Measurements from ENCODE around the gene SPX.

SPX gene

GRCh38 chr12:21526053-21526452 is at the start of gene SPX:
Gene SPX, plus strand, starts transcription at chr12:21526296. Its CDS starts 177 bp downstream, at chr12:21526473.
- H3K36me3 ChIP-seq (ENCODE audit: insufficient read depth, low read length) = no peaks in the 10 kb centered on the region
- no peak within 1 kb of the TSS for H3K4me3 ChIP-seq (ENCODE audit: low read length, poor library complexity, severe bottlenecking)
- no peaks in the 10 kb centered on the region for H3K9me2 ChIP-seq (replicated peaks; ENCODE audit: low read depth, low read length)
- no peaks in the 10 kb centered on the region for H3K27me3 ChIP-seq (ENCODE audit: insufficient read depth, low read length, poor library complexity, severe bottlenecking)
- H3K79me2 ChIP-seq (ENCODE audit: insufficient read depth, low read length) = no peaks in the 10 kb centered on the region
- H3K4me1 ChIP-seq (ENCODE audit: insufficient read depth, low read length, poor library complexity, severe bottlenecking) = no peaks in the 10 kb centered on the region
- no peaks in the 10 kb centered on the region for H3F3A ChIP-seq (ENCODE audit: low read depth)
- H3K9me3 ChIP-seq (ENCODE audit: insufficient read depth, low read depth, low read length) = no peaks in the 10 kb centered on the region
- no peaks in the 10 kb centered on the region for H4K20me1 ChIP-seq (ENCODE audit: insufficient read depth, low read length, poor library complexity, severe bottlenecking)
- no peak within 1 kb of the TSS for H3K9ac ChIP-seq (ENCODE audit: low read depth, low read length, poor library complexity, severe bottlenecking)
- H2AFZ ChIP-seq (ENCODE audit: low read length) = no peak within 1 kb of the TSS
- TF ChIP-seq CTCF (conservative IDR thresholded peaks at IDR 0.05; ENCODE audit: low read length) = no peak
- no peak for TF ChIP-seq EZH2phosphoT487 (IDR thresholded peaks at IDR 0.05; ENCODE audit: borderline replicate concordance)
- no peak within 1 kb of the TSS for H3K4me2 ChIP-seq (ENCODE audit: low read depth, low read length, poor library complexity, severe bottlenecking)

GRCh38 chr12:21476949-21477348 is 49.1 kb upstream of the SPX start:
- H4K20me1 ChIP-seq (ENCODE audit: insufficient read depth, low read length, poor library complexity, severe bottlenecking) = no peaks in the 10 kb centered on the region
- no peaks in the 10 kb centered on the region for H3K9me2 ChIP-seq (replicated peaks; ENCODE audit: low read depth, low read length)
- TF ChIP-seq CTCF (conservative IDR thresholded peaks at IDR 0.05; ENCODE audit: low read length) (no peak), EZH2phosphoT487 (IDR thresholded peaks at IDR 0.05; ENCODE audit: borderline replicate concordance) (no peak)
- H3K4me2 ChIP-seq (ENCODE audit: low read depth, low read length, poor library complexity, severe bottlenecking) = no peak overlapping the region
- no peak overlapping the region for H2AFZ ChIP-seq (ENCODE audit: low read length)
- no peaks in the 10 kb centered on the region for H3F3A ChIP-seq (ENCODE audit: low read depth)
- no peak overlapping the region for H3K4me3 ChIP-seq (ENCODE audit: low read length, poor library complexity, severe bottlenecking)
- H3K36me3 ChIP-seq (ENCODE audit: insufficient read depth, low read length) = peaks cover 83% of the 10 kb centered on the region
- no peaks in the 10 kb centered on the region for H3K27me3 ChIP-seq (ENCODE audit: insufficient read depth, low read length, poor library complexity, severe bottlenecking)
- no peaks in the 10 kb centered on the region for H3K9me3 ChIP-seq (ENCODE audit: insufficient read depth, low read depth, low read length)
- peaks cover 17% of the 10 kb centered on the region for H3K4me1 ChIP-seq (ENCODE audit: insufficient read depth, low read length, poor library complexity, severe bottlenecking)
- H3K79me2 ChIP-seq (ENCODE audit: insufficient read depth, low read length) = no peaks in the 10 kb centered on the region
- H3K9ac ChIP-seq (ENCODE audit: low read depth, low read length, poor library complexity, severe bottlenecking) = no peak overlapping the region

- peaks cover 79% of the 10 kb centered on the region for H3K36me3 ChIP-seq (ENCODE audit: insufficient read depth, low read length)
Measured at GRCh38 chr12:21478756-21479455, 47.2 kb upstream of the SPX start.

More at GRCh38 chr12:21478756-21479455, 47.2 kb upstream of the SPX start:
- no peaks in the 10 kb centered on the region for H3K9me2 ChIP-seq (replicated peaks; ENCODE audit: low read depth, low read length)
- H3K9me3 ChIP-seq (ENCODE audit: insufficient read depth, low read depth, low read length) = no peaks in the 10 kb centered on the region
- peak overlapping the region; percentile 24 for H3K4me2 ChIP-seq (ENCODE audit: low read depth, low read length, poor library complexity, severe bottlenecking)
- H3K4me1 ChIP-seq (ENCODE audit: insufficient read depth, low read length, poor library complexity, severe bottlenecking) = peaks cover 17% of the 10 kb centered on the region
- H3K79me2 ChIP-seq (ENCODE audit: insufficient read depth, low read length) = no peaks in the 10 kb centered on the region
- H3K27me3 ChIP-seq (ENCODE audit: insufficient read depth, low read length, poor library complexity, severe bottlenecking) = no peaks in the 10 kb centered on the region
- H3F3A ChIP-seq (ENCODE audit: low read depth) = no peaks in the 10 kb centered on the region
- no peak overlapping the region for H3K4me3 ChIP-seq (ENCODE audit: low read length, poor library complexity, severe bottlenecking)
- no peaks in the 10 kb centered on the region for H4K20me1 ChIP-seq (ENCODE audit: insufficient read depth, low read length, poor library complexity, severe bottlenecking)
- no peak overlapping the region for H3K9ac ChIP-seq (ENCODE audit: low read depth, low read length, poor library complexity, severe bottlenecking)
- no peak for TF ChIP-seq CTCF (conservative IDR thresholded peaks at IDR 0.05; ENCODE audit: low read length)
- no peak for TF ChIP-seq EZH2phosphoT487 (IDR thresholded peaks at IDR 0.05; ENCODE audit: borderline replicate concordance)
- H2AFZ ChIP-seq (ENCODE audit: low read length) = no peak overlapping the region
